AML-193 (cell line): ENCODE measurements around the gene DYRK1B.

Experiments used
- DNase-seq, 2 experiments: peaks; one replicate each; lab custom pipeline; 2025; lab: John Stamatoyannopoulos, UW

DYRK1B gene

DNA sequence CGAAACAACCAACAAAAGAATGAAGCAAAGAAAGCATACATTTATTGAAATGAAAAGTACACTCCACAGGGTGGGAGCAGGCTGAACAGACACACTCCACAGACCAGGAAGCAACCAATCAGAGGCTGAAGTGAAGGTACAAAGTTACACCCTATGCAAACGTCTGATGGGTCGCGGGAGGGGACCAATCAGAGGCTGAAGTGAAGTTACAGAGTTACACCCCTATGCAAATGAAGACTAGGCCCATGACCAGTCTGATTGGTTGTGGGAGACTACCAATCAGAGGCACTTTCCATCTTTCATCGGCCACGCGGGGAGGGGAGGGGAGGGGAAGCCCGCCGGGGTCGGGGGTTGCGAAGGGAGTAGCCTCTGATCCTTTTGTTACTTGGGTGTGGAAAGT lies 24.6 kb upstream of the DYRK1B start:
- no peak for DNase-seq

DNA sequence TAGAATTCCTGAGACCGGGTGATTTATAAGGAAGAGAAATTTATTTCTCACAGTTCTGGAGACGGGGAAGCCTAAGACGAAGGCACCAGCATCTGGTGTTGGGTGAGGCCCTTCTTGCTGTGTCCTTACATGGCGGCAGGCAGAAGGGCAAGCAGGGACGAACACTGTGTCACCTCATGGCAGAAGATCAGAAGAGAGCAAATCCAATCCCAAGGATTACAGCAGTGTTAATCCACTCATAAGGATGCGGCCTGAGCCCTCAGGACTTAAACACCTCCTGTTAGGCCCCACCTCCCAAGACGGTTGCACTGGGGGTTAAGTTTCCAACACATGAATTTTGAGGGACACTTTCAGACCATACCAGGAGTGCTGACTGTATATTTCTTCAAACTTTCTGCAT lies 18.9 kb upstream of the DYRK1B start:
- DNase-seq: no peak

DNA sequence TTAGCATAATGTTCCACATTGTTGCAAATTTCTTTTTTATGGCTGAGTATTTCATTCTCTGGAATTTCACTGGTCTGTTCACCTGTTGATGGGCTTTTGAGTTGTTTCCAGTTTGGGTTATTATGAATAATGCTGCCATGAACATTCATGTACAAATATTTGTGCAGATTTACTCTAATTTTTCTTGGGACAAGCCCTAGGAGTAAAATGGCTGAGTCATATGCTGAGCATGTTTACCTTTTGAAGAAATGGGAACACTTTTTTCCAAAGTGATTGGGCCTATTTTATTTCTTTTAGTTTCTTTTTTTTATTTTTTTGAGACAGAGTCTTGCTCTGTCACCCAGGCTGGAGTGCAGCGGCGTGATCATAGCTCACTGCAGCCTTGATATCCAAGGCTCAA lies 16.9 kb upstream of the DYRK1B start:
- no peak for DNase-seq

GRCh38 chr19:39848392-39848791 lies 14.4 kb upstream of the DYRK1B start:
- no peak for DNase-seq

GRCh38 chr19:39847525-39847924 lies 13.6 kb upstream of the DYRK1B start:
- DNase-seq: no peak

DNA sequence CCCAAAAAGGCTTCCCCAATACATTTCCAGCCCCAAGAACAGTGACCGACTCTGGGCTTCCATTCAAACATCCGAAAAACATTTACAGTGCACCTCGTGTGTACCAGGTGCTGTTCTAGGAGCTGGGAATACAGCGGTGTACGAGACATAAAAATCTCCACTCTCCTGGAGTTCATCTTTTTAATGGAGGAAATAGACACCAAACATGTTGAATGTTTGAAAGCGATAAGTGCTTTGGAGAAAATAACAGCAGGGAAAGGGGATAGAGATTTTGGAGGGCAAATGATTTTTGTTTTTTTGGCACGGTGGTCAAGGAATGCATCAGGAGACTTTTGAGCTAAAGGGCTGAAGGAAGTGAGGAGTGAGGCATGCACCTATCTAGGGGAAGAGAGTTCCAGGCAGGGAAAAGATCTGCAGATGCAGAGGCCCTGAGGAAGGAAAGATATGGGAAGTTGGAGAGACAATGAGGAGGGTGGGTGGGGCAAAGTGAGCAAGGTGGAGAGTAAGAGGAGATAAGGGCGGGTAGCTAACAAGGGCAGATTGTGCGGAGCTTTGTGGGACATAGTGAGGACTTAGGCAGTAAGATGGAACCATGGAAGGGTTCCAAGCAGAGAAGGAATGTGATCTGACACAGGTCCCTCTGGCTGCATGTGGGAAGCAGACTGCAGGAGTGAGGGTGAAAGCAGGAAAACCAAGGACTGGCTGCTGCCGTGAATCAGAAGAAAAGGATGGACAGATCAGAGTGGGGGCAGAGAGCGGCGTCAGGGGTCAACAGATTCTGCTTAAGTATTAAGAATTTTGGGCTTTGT lies 12.9 kb upstream of the DYRK1B start:
- no peak for DNase-seq

- peak; percentile 88 for DNase-seq
Observed at GRCh38 chr19:39845933-39846677, 12.1 kb upstream of the DYRK1B start, which contains the start of gene FBL. Gene FBL (minus strand): TSS chr19:39846379. CDS start chr19:39846300, 79 bp downstream.

DNA sequence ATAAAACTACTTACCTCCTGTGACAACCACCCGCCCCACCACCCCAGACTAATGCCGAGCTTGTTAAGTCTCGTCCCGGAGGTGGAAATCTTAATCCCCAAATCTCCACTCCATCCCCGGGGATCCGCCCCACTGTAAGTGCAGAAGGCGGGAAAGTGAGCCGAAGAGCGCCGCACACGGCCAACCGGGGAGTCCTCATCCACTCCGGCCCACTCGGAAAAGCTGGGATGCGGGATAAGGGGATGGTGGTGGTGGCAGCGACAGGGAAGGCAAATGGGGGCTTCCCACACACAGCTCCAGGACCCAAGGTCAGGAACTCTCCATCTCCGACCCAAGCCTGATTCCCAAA lies 11.6 kb upstream of the DYRK1B start:
- DNase-seq: no peak

DNA sequence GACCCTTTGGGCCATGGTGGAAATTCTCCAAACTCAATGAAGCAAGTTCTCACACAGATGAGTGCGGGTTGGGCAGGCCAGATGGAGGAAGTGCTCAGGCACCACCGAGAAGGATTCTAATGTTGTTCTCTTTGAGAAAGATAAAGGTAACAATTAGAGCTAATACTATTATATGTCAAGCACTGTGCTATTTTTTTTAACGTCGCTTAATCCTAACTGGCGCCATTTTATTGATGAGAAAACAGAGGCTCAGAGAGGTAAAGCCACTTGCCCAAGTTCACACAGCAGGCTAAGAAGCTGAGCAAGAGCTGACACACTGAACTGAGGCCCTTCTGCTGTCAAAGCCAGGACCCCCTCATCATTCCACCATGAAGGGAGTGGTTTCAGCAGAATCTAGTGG lies 11.2 kb upstream of the DYRK1B start:
- DNase-seq: peak in 1 of 2 experiments; percentile 16

- peak; percentile 62 to 63 for DNase-seq
Observed at GRCh38 chr19:39843919-39844793, 10.2 kb upstream of the DYRK1B start.

- DNase-seq: no peak
Observed at GRCh38 chr19:39842693-39843435, 8.9 kb upstream of the DYRK1B start.

GRCh38 chr19:39841041-39841440 lies 7.1 kb upstream of the DYRK1B start:
- no peak for DNase-seq

DNA sequence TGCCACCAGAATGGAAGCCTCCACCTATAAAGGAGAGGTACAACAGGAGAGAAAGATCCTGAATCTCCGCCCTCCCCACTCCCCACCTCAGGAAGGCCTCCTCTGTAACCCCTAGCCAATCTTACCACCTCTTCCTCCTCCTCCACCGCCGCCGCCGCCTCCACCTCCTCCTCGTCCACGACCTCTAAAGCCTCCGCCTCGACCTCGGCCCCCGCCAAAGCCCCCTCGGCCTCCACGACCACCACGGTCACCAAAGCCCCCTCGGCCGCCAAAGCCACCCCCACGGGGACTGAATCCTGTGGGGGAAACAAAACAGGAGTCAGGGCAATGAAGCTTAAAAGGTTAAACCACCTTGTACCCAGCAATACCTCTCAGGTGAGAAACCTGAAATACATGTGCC lies 6.5 kb upstream of the DYRK1B start:
- no peak for DNase-seq

DNA sequence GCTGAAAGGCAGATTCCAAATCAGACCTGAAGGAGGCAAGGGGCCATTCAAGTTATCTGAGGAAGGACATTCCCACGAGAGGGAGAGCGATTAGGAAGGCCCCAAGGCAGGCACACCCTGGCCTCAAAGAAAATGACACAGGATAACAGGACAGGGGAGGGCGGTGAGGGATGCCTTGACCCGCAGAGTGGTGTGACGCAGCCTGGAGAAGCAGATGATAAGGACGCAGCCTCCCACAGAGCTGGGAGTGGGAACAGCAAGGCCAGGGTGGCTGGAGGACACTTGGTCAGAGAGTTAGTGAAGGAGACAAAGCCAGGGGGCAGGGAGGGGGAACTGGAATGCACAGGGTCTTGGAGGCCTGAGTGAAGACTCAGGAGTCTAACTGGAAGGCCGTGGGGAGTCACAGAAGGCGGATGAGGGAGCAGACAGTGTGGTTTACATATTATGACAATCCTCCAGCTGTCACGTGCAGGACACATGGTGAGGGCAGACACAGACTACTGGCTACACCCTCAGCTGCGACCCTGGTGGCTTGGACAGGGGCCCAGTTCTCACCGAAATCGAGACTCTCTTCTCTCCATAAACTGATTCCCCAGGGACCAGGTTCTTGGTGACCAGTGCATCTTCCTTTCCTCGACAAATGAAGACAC lies 5.8 kb upstream of the DYRK1B start:
- no peak for DNase-seq

DNA sequence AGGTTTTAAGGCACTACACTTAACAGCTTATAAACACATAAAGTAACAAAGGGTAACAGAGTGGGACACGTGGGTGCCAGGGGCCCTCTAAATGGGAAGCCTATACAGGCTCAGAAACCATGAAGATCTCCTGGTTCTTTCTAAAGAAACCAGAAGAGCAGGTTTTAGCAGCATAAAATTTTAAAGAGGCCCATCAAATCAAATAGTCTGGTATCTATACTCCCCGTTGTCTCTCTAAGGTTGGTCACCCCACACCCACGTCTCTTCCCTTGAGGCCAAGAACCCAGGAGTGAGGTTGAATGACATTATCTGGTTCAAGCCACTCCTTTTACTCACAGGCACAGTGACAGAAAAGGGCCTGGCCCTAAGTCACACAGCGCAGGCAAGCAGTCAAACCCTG lies 4.6 kb upstream of the DYRK1B start:
- DNase-seq: no peak

DNA sequence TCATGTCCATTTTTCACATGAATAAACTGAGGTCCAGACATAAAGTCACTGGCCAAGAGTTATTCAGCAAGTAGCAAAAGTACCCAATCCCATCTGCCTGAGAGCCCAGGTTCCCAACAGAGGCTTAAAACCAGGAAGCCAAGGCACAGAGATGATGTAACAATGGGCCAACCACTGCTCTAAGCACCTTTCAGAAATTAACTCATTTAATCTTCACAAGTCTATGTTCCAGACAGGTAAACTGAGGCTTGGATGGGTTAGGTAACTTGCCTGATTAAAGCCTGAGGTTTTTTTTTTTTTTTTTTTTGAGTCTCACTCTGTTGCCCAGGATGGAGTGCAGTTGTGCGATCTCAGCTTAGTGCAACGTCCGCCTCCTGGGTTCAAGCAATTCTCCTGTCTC lies 4.0 kb upstream of the DYRK1B start:
- no peak for DNase-seq

DNA sequence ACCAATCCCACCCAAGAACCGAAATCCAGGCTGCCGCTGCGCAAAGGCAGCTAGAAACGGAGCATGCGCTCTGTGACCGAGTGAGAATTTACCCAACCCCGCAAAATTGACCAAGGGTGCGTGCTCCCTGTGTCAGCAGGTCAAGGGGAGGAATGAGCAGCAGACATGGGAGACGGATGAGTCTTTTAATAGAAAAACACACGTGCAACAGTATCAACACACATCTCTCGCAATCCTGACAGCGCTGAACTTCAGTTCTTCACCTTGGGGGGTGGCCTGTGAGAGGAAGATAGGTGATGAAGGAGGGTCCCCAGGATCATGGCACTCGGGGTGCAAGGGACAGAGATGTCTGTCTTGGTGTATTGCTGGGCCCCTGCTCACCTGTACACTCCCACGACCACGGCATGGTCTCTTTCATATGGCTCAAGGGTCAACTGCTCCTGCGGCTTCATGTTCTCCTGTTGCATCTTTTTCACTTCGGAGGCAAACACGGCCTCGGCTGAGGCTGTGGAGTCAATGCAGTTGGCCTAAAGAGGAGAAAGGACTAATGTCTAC lies 402 bp upstream of the DYRK1B start:
- DNase-seq: no peak

DNA sequence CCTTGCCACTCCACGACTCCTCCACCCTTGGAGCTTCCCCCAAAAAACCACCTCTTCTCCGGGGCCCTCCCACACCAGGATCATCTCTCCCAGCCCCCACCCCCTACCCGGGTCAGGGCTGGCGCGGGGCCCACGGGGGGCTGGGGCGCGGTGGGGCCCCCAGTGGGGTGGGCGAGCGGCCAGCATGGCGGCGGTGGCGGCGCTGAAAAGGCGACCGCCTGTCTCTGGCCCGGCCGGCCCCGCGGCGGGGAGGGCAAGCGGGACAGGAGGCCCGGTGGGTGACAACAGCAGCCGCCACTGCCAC lies 850 bp downstream of the DYRK1B start:
- DNase-seq: no peak

GRCh38 chr19:39832341-39833083 lies 1.4 kb downstream of the DYRK1B start:
- no peak for DNase-seq

DNA sequence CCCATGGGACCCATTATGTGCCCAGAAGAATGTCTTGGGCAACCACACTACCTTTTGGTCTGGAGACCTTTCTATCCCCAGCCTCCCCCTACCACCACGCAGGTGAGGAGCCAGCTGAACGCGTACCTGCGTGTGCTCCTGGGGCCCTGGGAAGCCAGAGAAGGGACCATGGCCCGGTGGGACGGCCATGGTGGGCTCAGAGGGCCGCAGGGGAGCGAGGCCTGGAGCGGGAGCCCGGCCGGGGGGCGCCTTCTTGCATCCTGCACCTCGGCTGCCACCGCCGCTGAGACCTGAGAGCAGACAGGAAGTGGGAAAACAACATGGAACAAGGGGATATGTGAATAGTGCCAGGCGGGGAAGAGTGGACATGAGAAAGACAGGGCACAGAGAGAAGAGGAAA lies 2.3 kb downstream of the DYRK1B start:
- no peak for DNase-seq
